Stimulated activated CD4-positive, alpha-beta T cell treated with anti-CD3 and anti-CD28 coated beads, Interleukin-4, amount 100 ng/mL, for 24 hours (primary cell): ENCODE measurements around the gene MVB12B.
"Not testable (repeated sequence)": the region's sequence is repeated elsewhere in the genome, so short reads cannot be mapped to it uniquely, and the experiment has no call there.

Source experiments
- DNase-seq: peaks from one replicate; pipeline ENCODE4 v3.0.0-alpha.2; 2020

MVB12B gene, protein sequence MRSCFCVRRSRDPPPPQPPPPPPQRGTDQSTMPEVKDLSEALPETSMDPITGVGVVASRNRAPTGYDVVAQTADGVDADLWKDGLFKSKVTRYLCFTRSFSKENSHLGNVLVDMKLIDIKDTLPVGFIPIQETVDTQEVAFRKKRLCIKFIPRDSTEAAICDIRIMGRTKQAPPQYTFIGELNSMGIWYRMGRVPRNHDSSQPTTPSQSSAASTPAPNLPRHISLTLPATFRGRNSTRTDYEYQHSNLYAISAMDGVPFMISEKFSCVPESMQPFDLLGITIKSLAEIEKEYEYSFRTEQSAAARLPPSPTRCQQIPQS

DNA sequence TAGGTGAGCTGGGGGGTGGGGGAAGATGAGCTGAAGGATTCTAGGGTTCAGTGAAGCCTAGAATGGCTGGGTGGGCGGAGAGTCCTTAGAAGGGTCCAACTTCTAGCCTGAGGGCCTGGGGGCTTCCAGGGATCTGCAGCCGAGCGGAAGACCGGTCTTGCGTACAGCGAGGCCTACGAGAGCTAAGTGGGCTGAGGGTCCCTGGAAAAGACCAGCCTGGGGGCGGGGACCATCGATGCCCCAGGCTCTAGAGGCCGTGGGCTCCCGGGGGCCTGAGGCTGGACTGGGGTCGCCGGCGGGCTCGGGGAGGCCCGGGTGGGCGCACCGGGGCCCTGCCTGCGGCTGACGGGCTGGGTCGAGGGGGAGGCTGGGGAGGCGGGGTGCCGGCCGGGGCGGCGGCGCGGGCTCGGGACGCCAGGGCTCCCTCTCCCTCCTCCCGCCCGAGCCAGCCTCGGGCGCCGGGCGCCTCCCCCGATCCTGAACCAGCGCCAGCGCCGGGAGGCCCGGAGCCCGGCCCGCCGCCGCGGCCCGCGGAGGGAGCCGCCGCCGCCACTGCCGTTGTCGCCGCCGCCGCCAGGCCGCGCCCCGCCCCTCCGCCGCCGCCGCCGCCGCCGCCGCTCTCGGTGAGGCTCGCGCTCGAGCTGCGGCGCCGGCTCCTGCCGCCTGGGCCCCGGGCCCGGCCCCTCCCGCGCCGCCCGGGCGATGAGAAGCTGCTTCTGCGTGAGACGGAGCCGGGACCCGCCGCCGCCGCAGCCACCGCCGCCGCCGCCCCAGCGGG lies at the start of gene MVB12B:
Gene MVB12B (plus strand): TSS at position 602 of the 778 bp plus-strand sequence. CDS start 101 bp downstream, at position 703.
- peak; percentile 40 for DNase-seq

GRCh38 chr9:126283799-126284465 lies 42.7 kb upstream of the MVB12B start:
- no peak for DNase-seq

DNA sequence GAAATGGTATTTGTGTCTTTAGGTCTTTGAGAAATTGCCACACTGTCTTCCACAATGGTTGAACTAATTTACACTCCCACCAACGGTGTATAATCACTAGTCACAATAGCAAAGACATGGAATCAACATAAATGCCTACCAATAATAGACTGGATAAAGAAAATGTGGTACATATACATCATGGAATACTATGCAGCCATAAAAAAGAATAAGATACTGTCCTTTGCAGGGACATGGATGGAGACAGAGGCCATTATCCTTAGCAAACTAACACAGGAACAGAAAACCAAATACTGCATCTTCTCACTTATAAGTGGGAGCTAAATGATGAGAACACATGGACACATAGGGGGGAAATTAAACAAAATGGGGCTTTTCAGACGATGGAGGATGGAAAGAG lies 41.0 kb upstream of the MVB12B start:
- not testable (repeated sequence) for DNase-seq

GRCh38 chr9:126287166-126287866 lies 39.3 kb upstream of the MVB12B start:
- DNase-seq: no peak

- DNase-seq: no peak
Measured at GRCh38 chr9:126290871-126291270, 35.8 kb upstream of the MVB12B start.

- DNase-seq: no peak
Measured at GRCh38 chr9:126291925-126292324, 34.7 kb upstream of the MVB12B start.

DNA sequence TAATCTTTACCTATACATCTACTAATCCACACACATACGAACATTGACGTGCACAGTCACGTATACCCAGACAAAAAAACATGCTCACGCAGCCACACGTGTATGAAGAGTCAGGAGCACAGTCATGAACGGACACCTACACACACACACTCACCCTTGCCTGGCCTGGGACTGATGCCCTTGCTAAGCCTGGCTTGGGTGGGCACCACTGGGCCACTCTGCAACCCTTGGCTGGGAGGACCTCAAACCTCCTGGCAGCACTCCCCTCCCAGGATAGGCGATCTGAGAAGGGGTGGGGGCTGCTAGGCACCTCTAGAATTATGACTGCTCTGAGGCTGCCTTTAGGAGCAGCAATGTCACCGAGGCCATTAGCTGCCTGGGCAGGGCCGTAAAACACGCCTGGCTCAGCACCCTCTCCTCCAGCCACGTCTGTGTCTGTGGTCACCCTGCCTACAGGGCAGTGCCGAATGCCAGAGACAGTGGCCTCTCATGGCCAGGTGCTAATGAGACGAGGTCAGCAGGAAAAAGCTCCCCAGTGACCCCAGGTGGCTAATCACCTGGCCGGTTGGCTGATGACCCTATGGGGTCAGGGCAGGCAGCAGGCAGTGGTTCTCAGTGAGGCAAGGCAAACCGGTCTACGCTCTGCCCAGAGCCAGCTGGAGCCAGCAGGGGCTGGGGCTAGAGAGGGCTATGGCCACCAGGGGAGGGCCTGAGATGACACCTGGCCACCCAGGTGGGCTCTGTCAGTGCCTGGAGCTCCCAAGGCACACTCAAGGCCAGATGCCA lies 33.7 kb upstream of the MVB12B start:
- no peak for DNase-seq

DNA sequence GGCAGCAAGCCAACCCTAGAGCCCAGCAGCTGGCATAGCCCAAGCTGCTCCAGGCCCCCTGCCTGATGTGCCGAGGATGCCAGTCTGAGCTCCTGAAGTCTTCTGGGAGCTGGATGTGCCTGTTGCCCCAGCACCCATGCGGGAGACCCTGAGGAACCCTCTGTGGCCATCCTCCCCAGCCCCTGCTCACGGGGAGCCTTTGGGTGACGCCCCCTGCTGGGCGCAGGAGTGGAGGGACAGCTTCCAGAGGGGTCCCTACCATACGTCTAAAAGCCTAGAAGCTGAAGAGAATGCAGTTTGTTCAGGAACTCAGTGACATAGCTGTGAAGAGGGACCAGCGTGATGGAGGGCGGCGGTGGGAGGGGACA lies 33.1 kb upstream of the MVB12B start:
- no peak for DNase-seq

- DNase-seq: no peak
Measured at GRCh38 chr9:126294331-126295081, 32.1 kb upstream of the MVB12B start.

GRCh38 chr9:126295082-126295477 lies 31.5 kb upstream of the MVB12B start:
- DNase-seq: no peak

GRCh38 chr9:126295516-126295915 lies 31.1 kb upstream of the MVB12B start:
- no peak for DNase-seq

DNA sequence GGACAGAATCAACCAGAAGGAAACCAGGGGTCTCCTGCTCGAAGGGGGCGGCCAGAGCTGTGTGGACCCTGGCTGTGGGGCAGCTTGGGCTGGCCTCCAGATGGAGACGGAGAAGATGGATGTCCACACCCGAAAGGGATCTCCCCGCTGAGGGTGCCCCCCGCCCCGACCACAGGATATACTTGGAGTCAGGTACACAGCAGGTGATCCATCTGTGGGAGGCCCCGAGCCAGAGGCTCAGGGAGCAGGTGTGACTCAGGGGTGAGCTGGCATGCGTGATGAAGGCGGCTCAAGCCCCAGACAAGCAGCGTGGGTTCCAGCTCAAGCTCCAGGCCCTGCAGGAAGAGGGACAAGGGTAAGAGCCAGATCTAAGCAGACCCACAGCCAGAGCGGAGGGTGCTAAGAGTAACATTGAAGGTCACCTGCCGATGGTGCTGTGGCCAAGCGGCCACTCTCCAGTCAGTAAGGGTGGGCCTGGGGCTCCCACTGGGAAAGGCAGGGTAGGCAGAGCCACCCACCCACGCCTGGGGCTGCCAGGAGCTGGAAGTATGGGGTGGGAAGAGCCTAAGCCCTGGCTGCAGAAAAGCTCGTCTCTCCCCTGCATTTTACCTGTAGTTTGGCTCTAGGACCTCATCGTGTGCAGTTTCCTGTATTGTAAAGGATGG lies 30.6 kb upstream of the MVB12B start:
- no peak for DNase-seq

DNA sequence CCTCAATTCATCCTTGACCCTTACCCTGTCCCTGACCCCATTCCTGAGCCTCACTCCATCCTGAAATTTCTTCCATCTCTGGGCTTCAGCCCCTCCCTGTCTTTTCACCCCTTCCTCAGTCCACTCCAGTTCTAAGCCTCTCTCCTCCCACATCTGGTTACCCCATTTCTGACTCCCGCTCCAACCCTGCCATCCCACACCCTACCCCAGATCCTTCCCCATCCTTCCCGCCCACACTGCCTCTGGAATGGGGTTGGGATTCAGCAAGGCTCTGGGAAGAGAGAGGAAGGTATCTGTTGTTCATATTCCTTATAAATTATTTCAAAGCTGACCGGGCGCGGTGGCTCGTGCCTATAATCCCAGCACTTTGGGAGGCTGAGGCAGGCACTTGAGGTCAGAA lies 29.9 kb upstream of the MVB12B start:
- no peak for DNase-seq

GRCh38 chr9:126297661-126298060 lies 29.0 kb upstream of the MVB12B start:
- no peak for DNase-seq

- DNase-seq: no peak
Measured at GRCh38 chr9:126298063-126298801, 28.4 kb upstream of the MVB12B start.

- DNase-seq: no peak
Measured at GRCh38 chr9:126299706-126300276, 26.8 kb upstream of the MVB12B start.

- DNase-seq: no peak
Measured at GRCh38 chr9:126301196-126301595, 25.4 kb upstream of the MVB12B start.

DNA sequence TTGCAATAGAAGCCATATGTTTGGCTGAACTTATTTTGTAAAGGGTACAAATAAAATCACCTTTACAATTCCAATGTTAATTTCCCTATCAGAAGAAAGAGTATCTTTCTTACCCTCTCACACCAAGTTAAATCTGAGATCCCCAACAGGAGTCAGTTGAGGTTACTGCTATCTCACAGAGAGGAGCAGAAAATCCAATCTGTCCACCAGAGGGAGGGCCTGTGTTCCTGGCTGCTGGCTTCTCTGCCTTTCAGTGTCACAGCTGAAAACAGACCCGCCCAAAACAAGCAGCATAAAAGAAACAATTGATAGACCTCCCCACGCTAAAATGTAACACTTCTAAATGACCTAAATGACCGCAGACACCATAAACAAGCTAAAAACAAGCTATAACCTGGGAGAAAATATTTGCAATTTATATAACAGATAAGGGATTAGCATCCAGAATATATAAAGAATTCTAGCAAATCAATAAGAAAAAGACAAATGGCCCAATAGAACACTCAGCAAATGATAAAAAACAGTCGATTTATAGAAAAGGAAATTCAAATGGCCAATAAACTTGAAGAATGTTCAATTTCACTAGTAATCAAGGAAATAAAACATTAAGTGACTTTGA lies 24.5 kb upstream of the MVB12B start:
- DNase-seq: peak; percentile 47

- no peak for DNase-seq
Measured at GRCh38 chr9:126302730-126303129, 23.9 kb upstream of the MVB12B start.
